LoVo (cell line): Measurements from ENCODE around the gene RAD9A.
A peak's percentile ranks its signal among the peaks of the same experiment; 100 is the strongest.

ENCODE experiments used
- DNase-seq: peaks from one replicate; pipeline ENCODE4 v3.0.0-alpha.2; 2016; ENCODE audit warnings: low spot score

RAD9A gene

DNA sequence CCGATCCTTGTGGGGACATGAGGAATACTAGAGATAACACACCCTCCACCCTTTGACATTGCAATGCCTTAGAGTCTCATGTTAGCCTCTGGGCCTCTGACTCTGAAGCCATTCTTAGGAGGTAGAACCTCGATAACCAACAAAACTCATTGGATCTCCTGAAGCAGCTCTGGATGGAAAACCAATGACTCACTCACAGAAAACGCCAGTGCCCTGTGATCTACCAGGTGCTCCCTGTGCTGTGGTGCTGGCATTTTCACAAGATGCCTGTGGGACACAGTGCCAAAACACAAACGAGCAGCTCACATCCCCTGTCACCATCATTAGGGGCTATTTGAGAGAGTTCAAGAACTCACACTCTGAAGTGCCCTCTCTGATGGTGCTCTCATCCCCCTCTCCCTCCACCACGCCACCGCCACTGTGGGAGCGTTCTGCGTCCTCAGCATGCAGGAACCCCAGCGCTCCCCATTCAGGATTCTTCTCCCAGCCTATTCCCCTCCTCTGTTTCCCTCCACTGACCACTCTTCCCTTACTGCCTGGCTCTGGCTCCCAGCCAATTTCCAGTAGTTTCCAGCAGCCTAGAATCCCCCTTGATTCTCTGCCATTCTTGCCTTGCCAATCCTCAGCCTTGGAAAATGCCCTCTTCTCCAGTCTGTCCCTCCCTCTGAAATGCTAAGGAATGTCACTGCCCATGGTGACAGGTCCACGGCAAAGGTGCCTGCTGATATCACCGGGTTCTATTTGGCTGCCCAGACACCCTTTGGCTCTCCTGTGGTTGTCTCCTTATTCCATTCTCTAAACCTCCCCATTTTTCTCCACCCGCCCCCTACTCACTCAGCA lies 33.7 kb upstream of the RAD9A start:
- DNase-seq: no peak

DNA sequence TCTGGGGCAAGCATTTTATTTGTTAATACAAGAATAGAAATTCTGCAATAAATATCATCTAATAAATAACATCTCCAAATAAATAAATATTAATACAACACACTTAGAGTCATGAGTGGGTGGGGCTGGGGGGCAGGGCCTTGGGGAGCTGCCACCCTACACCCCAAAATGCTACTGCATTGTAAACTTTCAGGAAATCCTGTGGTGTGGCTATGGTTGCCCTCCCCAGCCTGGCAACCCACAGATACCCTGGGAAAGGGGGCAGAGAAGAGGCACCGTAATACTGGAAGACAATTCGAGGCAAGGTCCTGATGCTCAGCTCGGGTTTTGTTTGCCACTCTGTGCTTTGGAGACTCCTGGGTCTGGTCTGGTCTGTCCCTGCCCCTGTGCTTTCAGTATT lies 27.6 kb upstream of the RAD9A start:
- no peak for DNase-seq

DNA sequence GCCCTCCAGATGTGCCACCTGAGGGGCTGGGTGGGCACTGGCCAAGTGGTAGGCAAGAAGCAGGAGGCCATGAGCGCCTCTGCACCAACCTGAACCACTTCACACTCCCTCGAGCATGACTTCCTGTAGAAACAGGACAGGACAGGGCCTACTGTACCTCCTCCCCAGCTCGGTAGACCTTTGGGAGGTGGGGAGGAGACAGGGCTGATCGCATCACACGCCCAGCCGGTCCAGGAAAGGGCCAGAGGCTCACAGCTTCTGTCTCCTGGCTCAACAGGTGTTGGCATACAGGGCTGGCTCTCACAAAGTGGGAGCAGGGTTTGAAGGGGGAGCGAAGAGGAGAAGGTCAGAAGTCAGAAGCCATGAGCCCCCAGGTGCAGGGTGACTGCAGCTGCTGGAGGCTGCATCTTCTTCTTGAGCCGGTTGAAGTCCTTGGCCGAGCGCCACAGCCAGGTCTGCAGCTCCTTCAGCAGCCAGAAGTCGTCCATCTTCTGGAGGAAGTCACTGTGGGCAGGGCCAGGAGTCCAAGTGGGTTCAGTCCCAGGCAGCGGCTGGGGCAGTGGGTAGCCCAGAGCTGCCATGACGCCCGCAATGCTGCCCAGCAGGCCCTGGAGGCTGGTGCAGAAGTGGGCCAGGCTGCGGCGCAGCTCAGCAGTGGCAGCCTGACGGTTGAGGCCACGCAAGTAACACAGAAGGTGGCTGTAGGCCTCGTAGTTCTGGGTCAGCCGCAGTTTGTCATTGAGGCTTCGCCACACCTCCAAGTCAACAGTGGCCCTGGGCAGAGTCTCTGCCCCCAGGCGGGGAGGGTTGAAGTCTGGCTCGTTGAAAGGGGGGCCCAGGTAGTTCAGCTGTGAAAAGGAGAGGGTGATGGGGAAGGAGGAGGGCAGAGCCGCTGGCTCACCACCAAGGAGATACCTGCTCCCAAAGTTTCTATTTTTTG lies 26.7 kb upstream of the RAD9A start:
- no peak for DNase-seq

DNA sequence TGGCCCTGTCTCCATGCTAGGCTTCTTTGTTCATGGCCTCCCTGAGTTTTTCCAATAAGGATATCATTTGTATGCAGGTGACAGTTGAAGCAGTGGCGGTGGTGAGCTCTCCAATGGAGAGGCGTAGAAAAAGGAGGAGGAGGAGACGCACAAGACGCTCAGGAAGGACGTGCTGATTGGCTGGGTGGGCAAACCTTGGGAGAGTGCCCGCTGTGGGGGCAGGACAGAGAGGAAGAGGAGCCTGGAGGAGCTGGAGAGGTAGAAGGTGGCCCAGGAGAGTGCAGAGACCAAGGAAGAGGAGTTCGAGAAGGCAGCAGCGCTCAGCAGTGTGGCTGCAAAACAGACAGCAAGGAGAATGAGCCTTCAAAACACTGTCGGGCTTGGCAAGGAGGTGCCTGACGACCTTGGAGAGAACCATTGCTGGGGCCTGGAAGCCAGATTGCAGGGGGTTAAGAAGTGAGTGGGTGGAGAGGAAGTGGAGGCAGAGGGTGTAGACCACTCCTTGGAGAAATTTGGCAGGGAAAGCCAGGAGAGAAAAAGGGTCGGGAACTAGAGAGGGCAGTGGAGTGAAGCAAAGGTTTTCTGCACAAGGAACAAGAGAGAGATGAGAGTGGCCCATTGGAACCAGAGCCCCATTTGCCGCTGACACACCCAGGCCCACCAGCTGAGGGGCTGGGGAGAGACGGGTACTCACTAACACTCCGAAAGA lies 25.9 kb upstream of the RAD9A start:
- no peak for DNase-seq

DNA sequence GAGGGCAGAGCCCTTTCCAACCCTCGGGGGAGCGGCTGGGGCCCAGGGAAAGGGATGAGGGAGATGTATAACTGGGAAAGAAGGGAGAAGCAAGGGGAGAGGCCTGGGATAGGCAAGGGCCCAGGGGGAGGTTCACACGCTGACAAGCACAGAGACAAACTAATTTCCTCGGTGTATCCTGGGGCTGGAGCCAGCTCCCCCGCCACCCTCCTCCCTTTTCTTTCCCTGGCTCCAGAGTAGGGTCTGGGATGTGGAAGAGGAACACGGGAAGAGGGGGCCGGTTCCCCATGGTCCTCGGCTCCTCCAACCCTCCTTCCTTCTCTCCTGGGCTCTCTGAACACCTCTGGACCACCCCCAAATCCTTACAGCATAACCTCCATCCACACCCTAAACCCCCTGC lies 25.2 kb upstream of the RAD9A start:
- no peak for DNase-seq

DNA sequence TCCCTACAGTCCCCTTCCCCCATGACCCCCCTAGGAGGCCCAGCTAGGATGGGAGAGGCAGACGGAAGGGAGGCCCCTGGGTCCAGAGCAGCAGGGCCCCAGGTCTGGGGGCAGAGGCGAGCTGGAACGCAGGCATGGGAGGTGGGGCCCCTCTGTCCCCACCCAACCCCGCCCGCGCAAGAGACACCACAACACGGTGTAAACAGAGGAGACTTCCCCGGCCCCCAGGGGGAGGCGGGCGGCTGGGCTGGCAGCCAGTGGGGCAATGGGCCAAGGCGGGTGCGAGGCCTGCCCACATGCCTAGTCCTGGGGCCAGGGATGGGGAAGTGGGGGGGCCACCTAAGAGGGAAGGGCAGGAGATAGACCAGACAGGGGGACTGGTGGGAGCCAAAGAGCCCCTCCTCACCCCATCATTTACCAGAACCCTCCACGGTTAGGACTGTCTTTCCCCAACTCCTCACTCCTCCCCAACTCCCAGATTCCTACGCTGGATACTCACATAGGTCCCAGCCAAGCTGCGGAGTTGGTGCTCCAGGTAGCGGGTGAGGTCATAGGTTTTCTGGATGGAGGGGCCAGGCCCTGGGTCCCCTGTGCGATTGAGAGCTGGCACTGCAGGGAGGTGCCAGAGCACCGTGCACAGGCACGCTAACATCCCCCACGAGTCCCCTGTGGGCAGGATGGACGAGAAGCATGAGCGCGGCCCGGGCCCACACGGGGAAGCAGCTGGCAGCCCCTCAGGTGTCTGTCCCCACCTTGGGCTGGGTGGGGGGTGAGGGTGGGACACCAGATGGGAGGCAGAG lies 24.6 kb upstream of the RAD9A start:
- no peak for DNase-seq

DNA sequence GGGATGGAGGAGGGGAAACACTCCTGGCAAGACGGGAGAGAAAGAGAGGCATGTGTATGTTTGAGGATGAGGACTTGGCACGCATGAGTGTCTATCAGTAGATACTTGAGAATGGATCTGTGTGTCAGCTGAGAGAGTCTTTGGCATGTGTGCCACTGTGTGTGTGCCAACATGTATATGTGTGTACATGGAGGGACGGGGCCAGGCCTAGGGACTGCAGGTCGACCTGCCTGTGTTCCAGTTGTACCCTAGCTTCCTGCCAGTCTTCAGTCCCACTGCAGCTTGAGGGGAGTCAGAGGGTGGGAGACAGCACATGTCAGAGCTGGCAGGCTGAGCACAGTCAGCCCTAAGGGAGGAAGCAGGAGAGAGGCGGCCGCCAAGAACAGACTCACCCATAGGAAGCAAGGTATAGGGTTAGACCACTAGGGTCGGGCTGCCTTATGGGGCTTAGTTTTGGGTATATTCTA lies 24.0 kb upstream of the RAD9A start:
- DNase-seq: no peak

DNA sequence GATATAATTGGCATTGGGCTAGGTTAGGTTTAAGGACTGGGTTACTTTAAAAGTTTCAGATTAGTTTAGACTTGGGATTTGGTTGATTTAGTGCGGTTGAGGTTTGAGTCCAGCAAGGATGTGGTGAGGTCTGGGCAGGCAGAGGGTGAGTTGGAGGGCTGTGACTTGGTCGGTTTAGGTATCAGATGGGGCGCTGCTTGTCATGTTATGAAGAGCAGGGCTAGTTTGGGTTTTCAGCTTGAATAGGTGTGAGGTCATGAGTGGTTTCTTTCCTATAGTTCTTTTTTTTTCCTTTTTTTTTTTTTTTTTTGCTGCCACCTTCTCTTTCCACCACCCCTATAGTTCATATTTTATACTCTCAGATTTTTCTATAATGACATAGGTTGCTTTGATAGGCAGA lies 23.2 kb upstream of the RAD9A start:
- DNase-seq: no peak

DNA sequence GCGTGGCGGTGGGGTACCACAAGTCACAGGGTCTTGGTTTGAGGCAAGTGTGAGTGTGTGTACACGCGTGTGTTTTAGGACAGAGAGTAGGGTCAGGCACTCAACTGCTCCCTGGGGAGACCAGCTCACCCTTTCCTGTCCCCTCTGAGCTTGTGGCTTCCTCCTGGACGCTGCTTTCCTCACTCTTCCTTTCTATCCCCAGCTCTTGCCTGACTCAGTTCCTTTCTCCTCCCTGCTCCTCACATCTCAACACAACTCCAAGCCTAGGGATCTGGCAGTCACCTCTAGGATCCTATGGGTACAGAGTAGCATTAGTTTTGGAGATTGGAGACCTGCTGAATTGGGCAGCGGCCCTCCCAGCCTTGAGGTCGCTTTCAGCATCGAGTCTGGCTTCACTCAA lies 22.5 kb upstream of the RAD9A start:
- no peak for DNase-seq

DNA sequence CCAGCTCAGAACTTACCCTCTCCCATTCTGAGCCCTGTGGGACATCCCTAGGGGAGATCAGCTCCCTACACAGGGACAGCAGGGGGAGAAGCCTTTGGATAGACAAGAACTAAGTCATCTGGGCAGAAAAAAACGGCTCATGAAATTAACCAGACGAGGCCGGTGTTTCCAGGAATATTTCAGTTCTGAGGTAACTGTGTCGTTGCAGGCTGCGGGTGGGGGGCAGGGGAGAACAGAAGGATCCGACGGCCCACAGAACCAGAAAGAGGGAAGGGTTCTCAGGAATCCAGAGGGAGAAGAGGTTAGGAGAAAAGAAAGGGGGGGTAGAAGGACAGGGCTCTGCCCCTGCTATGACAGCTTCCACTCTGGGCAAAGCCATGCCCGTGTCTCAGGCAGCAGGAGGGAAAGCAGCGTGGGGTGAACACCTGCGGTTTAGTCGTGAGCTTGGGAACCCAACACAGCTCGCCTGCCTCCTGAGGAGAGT lies 21.9 kb upstream of the RAD9A start:
- no peak for DNase-seq

DNA sequence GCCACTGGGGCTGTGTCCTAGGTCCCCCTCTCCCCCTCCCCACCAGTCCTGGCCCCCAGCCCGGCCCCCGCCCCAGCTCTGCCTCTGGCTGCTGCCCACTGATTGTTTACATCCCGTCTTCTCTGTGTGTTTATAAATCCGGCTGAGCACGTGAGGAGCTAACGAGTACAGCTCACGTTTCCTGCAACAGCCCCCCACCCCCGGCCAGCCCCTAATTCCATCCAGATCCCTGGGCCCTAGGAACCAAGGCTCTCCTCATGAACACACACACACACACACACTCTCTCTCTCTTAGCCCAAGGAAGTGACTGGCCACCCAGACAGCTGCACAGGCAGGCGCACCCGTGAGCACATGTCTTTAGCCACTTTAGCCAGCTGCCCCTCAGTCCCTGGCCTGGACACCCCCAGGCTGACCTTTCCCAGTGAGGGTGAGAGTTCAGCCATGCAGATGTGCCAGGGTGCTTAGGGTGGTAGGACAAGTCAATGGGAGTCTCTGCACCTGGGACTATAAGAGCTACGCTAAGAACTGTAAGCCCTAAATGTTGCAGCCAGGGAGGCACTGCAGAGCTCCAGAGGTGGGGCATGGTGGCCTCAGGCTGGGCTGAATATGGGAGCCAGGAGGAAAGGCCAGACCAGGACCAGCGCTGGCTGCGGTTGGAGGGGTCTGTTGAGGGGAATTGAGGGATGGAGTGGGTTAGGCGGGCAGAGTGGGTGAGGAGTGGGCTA lies 21.3 kb upstream of the RAD9A start:
- no peak for DNase-seq

DNA sequence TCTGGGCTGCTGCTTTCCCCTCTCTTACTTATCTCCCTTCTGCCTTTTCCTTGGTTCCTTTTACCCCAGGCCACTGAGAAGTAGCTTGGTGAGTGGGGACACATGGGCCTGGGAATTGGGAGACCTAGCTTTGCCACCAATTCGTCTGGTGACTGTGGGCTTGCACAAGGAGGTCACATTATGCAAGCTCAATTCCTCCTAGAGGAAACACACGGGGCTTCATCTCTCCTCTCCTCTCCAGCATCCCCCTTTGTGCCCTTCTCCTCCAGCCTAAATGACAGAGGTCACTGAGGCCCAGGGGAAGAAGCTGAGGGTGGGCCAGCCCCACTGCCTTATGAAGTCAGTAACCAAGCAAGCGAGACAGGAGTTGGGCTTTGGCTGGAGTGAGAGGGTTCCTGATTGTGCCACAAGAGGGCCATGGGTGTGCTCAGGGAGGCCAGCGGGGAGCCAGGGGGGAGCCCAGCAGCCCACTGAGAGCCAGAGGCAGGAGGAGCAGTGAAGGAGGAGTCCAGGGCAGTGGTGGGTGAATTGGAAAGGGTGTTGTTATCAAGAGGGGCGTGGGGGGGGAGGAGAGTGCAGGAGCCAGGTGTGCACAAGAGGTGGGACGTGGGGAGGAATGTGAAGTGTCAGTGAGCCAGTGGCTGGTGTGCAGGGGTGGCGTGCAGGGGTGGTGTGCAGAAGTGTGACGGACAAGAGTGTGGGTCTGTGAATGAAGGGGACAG lies 20.4 kb upstream of the RAD9A start:
- DNase-seq: no peak

DNA sequence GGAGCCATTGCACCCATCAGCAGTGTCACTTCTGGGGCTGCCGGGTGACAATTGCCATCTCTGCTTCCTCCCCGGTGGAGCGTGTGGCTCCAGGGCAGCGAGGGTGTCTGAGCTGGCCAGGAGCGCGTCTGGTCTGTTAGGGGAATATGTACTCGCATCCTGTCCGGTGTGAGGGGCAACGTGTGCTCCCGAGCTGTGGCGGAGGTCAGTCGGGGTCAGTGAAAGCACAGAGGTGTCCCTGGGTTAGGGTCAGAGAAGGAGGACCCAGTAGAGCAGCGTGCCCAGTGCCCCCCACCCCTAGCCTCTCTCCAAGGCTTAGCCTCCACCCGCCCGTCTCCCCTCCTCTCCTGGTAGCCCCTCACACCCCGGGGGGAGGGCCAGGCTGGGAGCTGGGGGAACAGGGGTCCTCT lies 19.9 kb upstream of the RAD9A start:
- no peak for DNase-seq

DNA sequence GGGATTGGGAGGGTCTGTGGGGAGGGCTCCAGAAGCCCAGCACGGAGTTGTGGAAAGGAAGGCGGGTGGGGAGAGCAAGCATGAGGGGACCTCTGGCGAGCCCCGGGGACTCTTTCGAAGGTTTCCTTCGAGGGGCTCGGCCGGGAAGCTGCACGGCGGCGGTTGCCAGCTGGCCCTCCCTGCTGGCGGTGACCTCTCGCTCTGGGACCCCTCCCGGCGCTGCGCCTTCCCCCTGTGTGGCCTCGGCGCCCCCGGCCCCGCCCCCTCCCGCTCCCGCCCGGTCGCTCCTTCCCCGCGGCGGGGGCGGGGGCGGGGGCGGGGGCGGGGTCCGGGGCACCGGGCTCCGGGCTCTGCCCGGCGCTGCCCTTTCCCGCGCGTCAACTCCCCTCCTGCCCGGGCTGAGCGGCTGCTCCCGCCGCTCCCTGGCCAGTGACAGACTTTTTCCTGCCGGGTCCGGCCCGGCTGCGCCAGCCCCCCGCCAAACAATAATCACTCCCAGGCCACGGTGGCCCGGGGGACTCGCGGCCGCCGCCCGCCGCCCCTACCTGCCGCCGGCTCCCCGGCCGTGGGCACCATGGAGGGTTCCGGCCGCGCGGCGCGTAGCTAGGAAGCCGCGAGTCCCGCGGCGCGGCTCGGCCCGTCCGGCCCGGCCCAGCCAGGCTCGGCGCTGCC lies 19.3 kb upstream of the RAD9A start:
- DNase-seq: no peak

DNA sequence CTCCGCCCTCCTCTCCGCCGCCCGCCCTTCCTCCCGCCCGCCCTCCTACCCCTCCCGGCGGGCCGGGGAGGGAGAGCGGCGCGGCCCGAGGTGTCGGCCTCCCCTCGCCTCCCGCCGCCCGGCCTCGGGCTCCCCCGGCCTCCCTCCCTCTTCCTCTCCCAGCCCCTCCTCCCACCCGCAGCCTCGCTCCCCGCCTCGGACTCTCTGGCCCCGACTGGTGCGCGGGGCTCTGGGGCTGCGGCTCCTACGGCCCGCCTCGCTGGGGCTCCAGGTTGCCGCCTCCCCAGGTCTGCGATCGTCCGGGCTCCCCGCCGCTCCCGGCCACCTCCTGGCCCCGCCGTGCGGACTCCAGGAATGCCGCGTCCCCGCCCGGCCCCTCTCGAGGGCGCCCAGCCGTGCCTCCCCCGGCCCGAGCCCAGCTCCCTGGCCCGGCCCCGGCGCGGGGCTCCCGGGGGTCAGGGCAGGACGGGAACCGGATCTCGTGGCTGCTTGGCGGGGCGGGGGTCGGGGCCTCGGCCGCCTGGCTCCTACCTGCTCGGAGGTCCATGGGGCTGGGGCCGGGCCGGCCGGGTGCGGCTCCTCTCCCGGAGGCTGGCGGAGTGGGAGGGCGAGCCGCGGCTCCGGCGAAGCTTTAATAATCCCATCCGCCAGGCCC lies 18.7 kb upstream of the RAD9A start, which contains the start of gene CLCF1:
TSS of gene CLCF1 (minus strand) at position 606 of the 655 bp plus-strand sequence. CDS start at position 547, 59 bp downstream.
- DNase-seq: peak; percentile 34

DNA sequence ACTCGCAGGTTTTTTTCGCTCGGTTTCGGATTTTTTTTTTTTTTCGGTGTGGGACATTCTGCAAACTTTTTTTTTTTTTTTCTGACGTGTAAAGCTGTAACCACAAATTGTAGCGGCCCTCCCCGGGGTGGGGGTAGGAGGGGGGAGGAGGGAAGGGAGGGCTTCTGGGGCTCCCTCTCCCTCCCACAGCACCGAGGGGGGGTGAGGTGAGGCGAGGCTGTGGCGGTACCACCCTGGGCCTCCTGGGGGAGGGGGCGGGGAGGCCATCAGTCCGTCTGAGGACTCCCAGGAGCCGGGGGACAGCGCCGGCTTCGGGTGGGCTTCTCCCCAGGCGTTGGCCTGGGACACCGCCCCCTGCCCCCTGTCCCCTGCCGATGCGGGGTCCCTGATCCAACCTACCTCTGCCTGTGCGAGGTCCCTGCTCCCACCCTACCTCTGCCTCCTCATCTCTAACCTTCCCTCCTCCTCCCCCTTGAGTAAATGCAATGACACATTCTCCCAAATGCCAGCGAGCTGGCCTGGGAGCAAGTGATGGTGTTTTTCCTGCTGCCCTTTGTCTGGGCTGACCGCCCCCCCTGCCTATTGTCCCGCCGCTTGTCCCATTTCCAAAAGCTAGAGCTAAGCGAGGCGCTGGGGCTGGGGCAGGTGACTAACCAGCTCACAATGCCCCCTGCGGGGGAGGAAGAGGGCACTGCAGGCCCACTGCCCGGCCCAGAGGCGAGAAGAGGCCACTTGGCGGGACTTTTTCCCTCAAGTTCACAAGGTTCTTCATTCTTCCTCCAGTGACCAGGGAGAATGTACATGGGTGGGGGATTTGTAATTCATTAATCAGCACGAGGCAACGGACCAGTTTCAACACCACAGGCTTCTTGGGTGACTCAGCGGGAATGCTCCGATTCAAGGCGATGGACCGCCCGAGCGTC lies 17.9 kb upstream of the RAD9A start:
- peak; percentile 90 for DNase-seq

DNA sequence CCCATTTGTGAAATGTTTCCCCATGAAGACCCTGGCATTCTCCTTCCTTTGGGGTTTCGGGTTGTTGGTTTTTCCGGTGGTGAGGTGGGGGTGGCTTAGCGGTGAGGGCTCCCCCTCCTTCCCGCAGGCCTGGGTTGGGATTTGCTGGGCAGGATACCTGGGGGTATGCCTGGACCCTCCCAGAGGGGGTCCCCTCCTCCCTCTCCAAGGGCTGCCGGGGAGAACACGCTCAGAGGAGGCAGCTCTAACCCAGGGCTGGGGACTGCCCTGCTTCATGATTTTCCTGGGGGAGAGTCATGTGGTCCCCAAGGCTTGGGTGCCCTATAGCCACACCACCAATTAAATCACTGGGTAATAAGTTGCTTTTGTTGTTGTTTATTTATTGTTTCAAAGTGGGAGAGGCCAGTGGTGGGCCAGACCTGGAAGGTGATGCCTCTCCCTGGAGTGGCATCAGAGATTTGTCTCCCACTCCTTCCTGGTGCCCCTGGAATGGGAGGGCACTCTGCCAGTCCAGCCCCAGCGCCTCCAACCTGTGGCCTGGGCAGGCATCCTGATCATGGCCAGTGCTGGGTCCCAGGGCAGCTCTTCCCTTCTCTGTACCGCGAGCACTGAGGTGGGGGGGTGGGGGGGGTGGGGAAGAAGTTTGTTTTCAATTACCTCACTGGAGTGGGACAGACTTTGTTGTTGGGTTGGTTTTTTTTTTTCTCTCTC lies 17.1 kb upstream of the RAD9A start:
- DNase-seq: no peak
